Tibial artery (tissue), 4 donors: ENCODE measurements around the gene GRM3.
A peak's percentile ranks its signal among the peaks of the same experiment; 100 is the strongest.

ENCODE experiments used
- DNase-seq, 2 donors: peaks; one replicate each; pipeline ENCODE4 v3.0.0-alpha.2; 2019
- H3K27ac ChIP-seq, 2 donors: fragments of 200-600 bp; sonication (generic) in 1 of 2; 1 replicate in 1 of 2; 2 replicates in 1 of 2; pipeline ENCODE4 v1.5.1; 2018 to 2019; ENCODE audit warnings: mild to moderate bottlenecking in 1 of 2
- H3K27me3 ChIP-seq, 2 donors: fragments of 200-600 bp; sonication (generic) in 1 of 2; one replicate each; pipeline versions ENCODE4 v1.5.1 to v1.6.0; 2016 to 2019
- H3K36me3 ChIP-seq, 3 donors: fragments of 200-600 bp; sonication (generic) in 2 of 3; one replicate each; pipeline ENCODE4 v1.5.1; 2016 to 2019; ENCODE audit warnings: mild to moderate bottlenecking in 2 of 3
- H3K4me1 ChIP-seq, 4 donors: fragments of 200-600 bp; sonication (generic) in 2 of 4; 1 replicate in 3 of 4; 2 replicates in 1 of 4; pipeline ENCODE4 v1.5.1; 2016 to 2019
- H3K4me3 ChIP-seq, 2 donors: fragments of 200-600 bp; sonication (generic) in 1 of 2; 1 replicate in 1 of 2; 2 replicates in 1 of 2; pipeline ENCODE4 v1.5.1; 2018 to 2019; ENCODE audit warnings: mild to moderate bottlenecking in 2 of 2
- H3K9me3 ChIP-seq, 3 donors: fragments of 200-600 bp; sonication (generic) in 1 of 3; one replicate each; pipeline ENCODE4 v1.5.1; 2016 to 2019
- intact Hi-C: fragments of 100-400 bp; cut with DNase I; formaldehyde crosslinking; loops from one replicate; pipeline ENCODE4 v1.15.0; 2023; ENCODE audit warnings: low total_unique reads
- TF ChIP-seq, protein P1 (sequence below), 2 experiments: fragments of 200-600 bp in 1 of 2; fragments of 450-650 bp in 1 of 2; IDR thresholded peaks; one replicate each; pipeline ENCODE4 v1.5.1; 2017 to 2019; ENCODE audit warnings: antibody characterized with exemption in 2 of 2, mild to moderate bottlenecking in 1 of 2, moderate library complexity in 1 of 2

GRM3 gene

GRCh38 chr7:86653919-86654659, 10.4 kb downstream of the GRM3 start:
- Histone ChIP-seq H3K36me3 (no peaks in the 10 kb centered on the region), H3K27me3 (no peaks in the 10 kb centered on the region), H3K27ac (peak overlapping the region in 1 of 2 donors; percentile 7), H3K9me3 (no peaks in the 10 kb centered on the region), H3K4me1 (peaks cover 0 to 6% (median 2%) of the 10 kb centered on the region in 4 donors), H3K4me3 (peak overlapping the region; percentile 3 to 23)
- intact Hi-C loops: no loop called here
- TF ChIP-seq, protein P1, sequence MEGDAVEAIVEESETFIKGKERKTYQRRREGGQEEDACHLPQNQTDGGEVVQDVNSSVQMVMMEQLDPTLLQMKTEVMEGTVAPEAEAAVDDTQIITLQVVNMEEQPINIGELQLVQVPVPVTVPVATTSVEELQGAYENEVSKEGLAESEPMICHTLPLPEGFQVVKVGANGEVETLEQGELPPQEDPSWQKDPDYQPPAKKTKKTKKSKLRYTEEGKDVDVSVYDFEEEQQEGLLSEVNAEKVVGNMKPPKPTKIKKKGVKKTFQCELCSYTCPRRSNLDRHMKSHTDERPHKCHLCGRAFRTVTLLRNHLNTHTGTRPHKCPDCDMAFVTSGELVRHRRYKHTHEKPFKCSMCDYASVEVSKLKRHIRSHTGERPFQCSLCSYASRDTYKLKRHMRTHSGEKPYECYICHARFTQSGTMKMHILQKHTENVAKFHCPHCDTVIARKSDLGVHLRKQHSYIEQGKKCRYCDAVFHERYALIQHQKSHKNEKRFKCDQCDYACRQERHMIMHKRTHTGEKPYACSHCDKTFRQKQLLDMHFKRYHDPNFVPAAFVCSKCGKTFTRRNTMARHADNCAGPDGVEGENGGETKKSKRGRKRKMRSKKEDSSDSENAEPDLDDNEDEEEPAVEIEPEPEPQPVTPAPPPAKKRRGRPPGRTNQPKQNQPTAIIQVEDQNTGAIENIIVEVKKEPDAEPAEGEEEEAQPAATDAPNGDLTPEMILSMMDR (IDR thresholded peaks at IDR 0.05): no peak
- DNase-seq: no peak

DNA sequence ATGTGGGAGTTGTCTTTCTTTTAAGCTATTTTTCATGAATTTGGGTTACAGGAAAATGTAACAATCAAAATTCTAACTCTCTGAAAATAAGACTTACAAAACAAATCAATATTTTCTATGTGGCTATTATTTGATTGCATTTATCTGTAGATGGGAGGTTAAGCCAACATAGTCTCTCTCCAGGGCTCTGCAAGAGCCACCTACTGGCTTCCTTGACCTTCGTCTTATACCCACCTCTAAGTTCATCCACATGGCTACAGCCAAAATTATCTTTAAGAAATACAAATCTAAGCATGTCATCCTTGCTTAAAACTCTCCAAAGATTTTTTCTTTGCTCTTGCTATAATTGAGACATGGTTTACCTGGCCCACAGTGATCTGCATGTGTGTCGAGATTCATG, 14.2 kb downstream of the GRM3 start:
- Histone ChIP-seq H3K4me1 (peaks cover 0 to 6% (median 2%) of the 10 kb centered on the region in 4 donors), H3K36me3 (no peaks in the 10 kb centered on the region), H3K9me3 (no peaks in the 10 kb centered on the region), H3K27ac (no peak overlapping the region), H3K27me3 (no peaks in the 10 kb centered on the region), H3K4me3 (no peak overlapping the region)
- TF ChIP-seq, protein P1 (IDR thresholded peaks at IDR 0.05): no peak
- intact Hi-C loops: no loop called here
- DNase-seq: no peak

GRCh38 chr7:86660950-86661462, 17.3 kb downstream of the GRM3 start:
- Histone ChIP-seq H3K4me1 (no peaks in the 10 kb centered on the region), H3K27me3 (no peaks in the 10 kb centered on the region), H3K4me3 (no peak overlapping the region), H3K9me3 (no peaks in the 10 kb centered on the region), H3K36me3 (no peaks in the 10 kb centered on the region), H3K27ac (no peak overlapping the region)
- DNase-seq: no peak
- TF ChIP-seq, protein P1 (IDR thresholded peaks at IDR 0.05): no peak
- intact Hi-C loops: no loop called here

GRCh38 chr7:86664486-86664885, 20.8 kb downstream of the GRM3 start:
- Histone ChIP-seq H3K4me3 (no peak overlapping the region), H3K27ac (no peak overlapping the region), H3K9me3 (no peaks in the 10 kb centered on the region), H3K27me3 (no peaks in the 10 kb centered on the region), H3K36me3 (no peaks in the 10 kb centered on the region), H3K4me1 (no peaks in the 10 kb centered on the region)
- intact Hi-C loops: no loop called here
- no peak for DNase-seq
- TF ChIP-seq, protein P1 (IDR thresholded peaks at IDR 0.05): no peak

DNA sequence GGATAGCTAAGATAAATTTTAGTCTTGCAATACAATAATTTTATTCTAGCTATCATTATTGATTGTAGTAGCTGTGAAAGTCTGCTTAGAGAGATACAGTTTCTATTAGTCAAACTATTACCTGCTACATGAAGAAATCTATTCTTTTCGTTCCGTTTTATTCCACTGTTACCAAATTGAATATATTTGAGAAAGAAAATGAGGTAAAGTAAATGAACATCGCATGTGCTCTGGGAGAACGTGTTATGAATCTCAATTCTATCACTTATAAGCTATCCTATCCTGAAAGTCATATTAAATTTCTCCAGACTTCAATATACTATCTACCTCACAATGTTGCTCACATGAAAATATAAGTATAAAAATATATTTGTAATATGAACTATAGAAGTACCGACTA, 21.3 kb downstream of the GRM3 start:
- no peaks in the 10 kb centered on the region for H3K9me3 ChIP-seq
- no peaks in the 10 kb centered on the region for H3K27me3 ChIP-seq
- no peak overlapping the region for H3K4me3 ChIP-seq
- intact Hi-C loops: no loop called here
- H3K4me1 ChIP-seq: no peaks in the 10 kb centered on the region
- TF ChIP-seq, protein P1 (IDR thresholded peaks at IDR 0.05): no peak
- no peaks in the 10 kb centered on the region for H3K36me3 ChIP-seq
- no peak for DNase-seq
- no peak overlapping the region for H3K27ac ChIP-seq
